Activated CD4-positive, alpha-beta T cell treated with anti-CD3 and anti-CD28 coated beads, Interleukin-2, amount 10 ng/mL, durations not matched to agents 7 days and 5 days (primary cell): ENCODE results near the gene DNAJC10. TPM values are rescaled to one million over a fixed set of nuclear protein-coding genes. Genes with fewer than 3 reads are reported as not detected.

ENCODE experiments used
- CTCF ChIA-PET: fragments of 350-600 bp; sonication (Branson Sonifier 250); formaldehyde crosslinking; loops from one replicate; lab custom pipeline; 2021; ENCODE audit warnings: antibody characterized with exemption; lab: Charles Lee
- POLR2A ChIA-PET: fragments of 350-600 bp; sonication (Branson Sonifier 250); formaldehyde crosslinking; loops from one replicate; lab custom pipeline; 2021; ENCODE audit warnings: antibody characterized with exemption; lab: Charles Lee
- DNase-seq: peaks from one replicate; pipeline ENCODE4 v3.0.0-alpha.2; 2020
- H3K27ac Mint-ChIP-seq: one replicate; pipeline ENCODE4 v1.8.0; 2021; ENCODE audit warnings: mild to moderate bottlenecking, moderate library complexity, mixed read lengths
- H3K27me3 Mint-ChIP-seq: one replicate; pipeline ENCODE4 v1.8.0; 2021; ENCODE audit warnings: mixed read lengths
- H3K36me3 Mint-ChIP-seq: one replicate; pipeline ENCODE4 v1.8.0; 2021; ENCODE audit warnings: low read depth, mixed read lengths
- H3K4me1 Mint-ChIP-seq: one replicate; pipeline ENCODE4 v1.8.0; 2021; ENCODE audit warnings: mixed read lengths
- H3K4me3 Mint-ChIP-seq: one replicate; pipeline ENCODE4 v1.8.0; 2021; ENCODE audit warnings: mild to moderate bottlenecking, moderate library complexity, mixed read lengths
- H3K9me3 Mint-ChIP-seq: one replicate; pipeline ENCODE4 v1.8.0; 2021; ENCODE audit warnings: mixed read lengths
- total RNA-seq, 2 experiments: library from RNA; stranded (reverse); gene quantifications; one replicate each; pipeline ENCODE4 v1.2.3, GENCODE V29; 2021

The DNAJC10 gene
- total RNA-seq, 2 experiments from 2014 or later, result 48.6 to 52.5 TPM

- no peak for DNase-seq
- Mint-ChIP-seq H3K4me1 (no peaks in the 10 kb centered on the region), H3K4me3 (no peak overlapping the region), H3K27ac (no peak overlapping the region), H3K27me3 (peaks cover 18% of the 10 kb centered on the region), H3K36me3 (no peaks in the 10 kb centered on the region), H3K9me3 (no peaks in the 10 kb centered on the region)
- CTCF ChIA-PET, result interaction anchor here (1.4 kb wide), 1 partner anchor 10 kb away, joined by 3 read pairs; no protein-coding TSS in a partner anchor
- POLR2A ChIA-PET, result no interaction called here
These were observed 100.8 kb downstream of the DNAJC10 start for GRCh38 chr2:182816866-182817265.

- DNase-seq, result no peak
- POLR2A ChIA-PET, result no interaction called here
- Mint-ChIP-seq H3K27me3 (peaks cover 14% of the 10 kb centered on the region), H3K9me3 (no peaks in the 10 kb centered on the region), H3K27ac (no peak overlapping the region), H3K4me1 (no peaks in the 10 kb centered on the region), H3K36me3 (no peaks in the 10 kb centered on the region), H3K4me3 (no peak overlapping the region)
- CTCF ChIA-PET, result interaction anchor here (1.4 kb wide), 1 partner anchor 10 kb away, joined by 3 read pairs; no protein-coding TSS in a partner anchor
These were observed 101.5 kb downstream of the DNAJC10 start for GRCh38 chr2:182817558-182817957.

- H3K4me3 Mint-ChIP-seq, result no peak overlapping the region
- ChIA-PET POLR2A (no interaction called here), CTCF (interaction anchor here (1.0 to 1.4 kb wide), 2 partner anchors 10 to 12 kb away, joined by 4 to 5 read pairs; no protein-coding TSS in a partner anchor)
- no peaks in the 10 kb centered on the region for H3K36me3 Mint-ChIP-seq
- no peak overlapping the region for H3K27ac Mint-ChIP-seq
- no peaks in the 10 kb centered on the region for H3K4me1 Mint-ChIP-seq
- DNase-seq, result no peak
- peaks cover 17% of the 10 kb centered on the region for H3K27me3 Mint-ChIP-seq
- no peaks in the 10 kb centered on the region for H3K9me3 Mint-ChIP-seq
These were observed 102.4 kb downstream of the DNAJC10 start for GRCh38 chr2:182818501-182818900.

- no peak overlapping the region for H3K27ac Mint-ChIP-seq
- ChIA-PET CTCF (interaction anchor here (0.6 to 1.4 kb wide), 3 partner anchors 10 to 25 kb away, joined by 3 to 5 read pairs (median 4); no protein-coding TSS in a partner anchor), POLR2A (no interaction called here)
These were observed 102.9 kb downstream of the DNAJC10 start for GRCh38 chr2:182818925-182819324.

GRCh38 chr2:182819412-182819811 lies 103.4 kb downstream of the DNAJC10 start:
- ChIA-PET POLR2A (no interaction called here), CTCF (interaction anchor here (0.6 to 1.4 kb wide), 3 partner anchors 9 to 24 kb away, joined by 3 to 5 read pairs (median 4); no protein-coding TSS in a partner anchor)
- Mint-ChIP-seq H3K9me3 (no peaks in the 10 kb centered on the region), H3K4me1 (no peaks in the 10 kb centered on the region), H3K4me3 (no peak overlapping the region), H3K36me3 (no peaks in the 10 kb centered on the region), H3K27me3 (peaks cover 12% of the 10 kb centered on the region), H3K27ac (no peak overlapping the region)
- no peak for DNase-seq

More at GRCh38 chr2:182818925-182819324, 102.9 kb downstream of the DNAJC10 start:
- Mint-ChIP-seq H3K4me1 (no peaks in the 10 kb centered on the region), H3K27me3 (peaks cover 17% of the 10 kb centered on the region), H3K4me3 (no peak overlapping the region), H3K9me3 (no peaks in the 10 kb centered on the region), H3K36me3 (no peaks in the 10 kb centered on the region)
- no peak for DNase-seq

GRCh38 chr2:182821182-182821581 lies 105.1 kb downstream of the DNAJC10 start:
- no peaks in the 10 kb centered on the region for H3K4me1 Mint-ChIP-seq
- H3K36me3 Mint-ChIP-seq, result no peaks in the 10 kb centered on the region
- ChIA-PET CTCF (no interaction called here), POLR2A (no interaction called here)
- H3K9me3 Mint-ChIP-seq, result no peaks in the 10 kb centered on the region
- H3K27me3 Mint-ChIP-seq, result peaks cover 10% of the 10 kb centered on the region
- no peak overlapping the region for H3K27ac Mint-ChIP-seq
- H3K4me3 Mint-ChIP-seq, result no peak overlapping the region
- DNase-seq, result no peak

GRCh38 chr2:182822733-182823132 lies 106.7 kb downstream of the DNAJC10 start:
- ChIA-PET CTCF (interaction anchor here (1.1 kb wide), 1 partner anchor 23 kb away, joined by 3 read pairs; no protein-coding TSS in a partner anchor), POLR2A (no interaction called here)
- Mint-ChIP-seq H3K4me1 (no peaks in the 10 kb centered on the region), H3K9me3 (no peaks in the 10 kb centered on the region), H3K4me3 (no peak overlapping the region), H3K27me3 (peaks cover 8% of the 10 kb centered on the region), H3K27ac (no peak overlapping the region), H3K36me3 (no peaks in the 10 kb centered on the region)
- DNase-seq, result no peak

- Mint-ChIP-seq H3K27me3 (peaks cover 10% of the 10 kb centered on the region), H3K4me3 (no peak overlapping the region), H3K9me3 (no peaks in the 10 kb centered on the region), H3K27ac (no peak overlapping the region), H3K4me1 (no peaks in the 10 kb centered on the region), H3K36me3 (no peaks in the 10 kb centered on the region)
- ChIA-PET POLR2A (no interaction called here), CTCF (no interaction called here)
- DNase-seq, result no peak
These were observed 108.2 kb downstream of the DNAJC10 start for GRCh38 chr2:182824056-182824766.

- Mint-ChIP-seq H3K4me3 (no peak overlapping the region), H3K27ac (no peak overlapping the region), H3K4me1 (no peaks in the 10 kb centered on the region), H3K9me3 (no peaks in the 10 kb centered on the region), H3K27me3 (peaks cover 10% of the 10 kb centered on the region), H3K36me3 (no peaks in the 10 kb centered on the region)
- ChIA-PET POLR2A (no interaction called here), CTCF (no interaction called here)
- DNase-seq, result no peak
These were observed 108.7 kb downstream of the DNAJC10 start for GRCh38 chr2:182824767-182825158.

GRCh38 chr2:182826064-182826463 lies 110.0 kb downstream of the DNAJC10 start:
- ChIA-PET CTCF (no interaction called here), POLR2A (no interaction called here)
- peaks cover 9% of the 10 kb centered on the region for H3K27me3 Mint-ChIP-seq
- no peaks in the 10 kb centered on the region for H3K4me1 Mint-ChIP-seq
- DNase-seq, result no peak
- no peak overlapping the region for H3K4me3 Mint-ChIP-seq
- no peaks in the 10 kb centered on the region for H3K36me3 Mint-ChIP-seq
- no peaks in the 10 kb centered on the region for H3K9me3 Mint-ChIP-seq
- no peak overlapping the region for H3K27ac Mint-ChIP-seq

- DNase-seq, result no peak
- no peak overlapping the region for H3K4me3 Mint-ChIP-seq
- ChIA-PET POLR2A (no interaction called here), CTCF (no interaction called here)
- H3K36me3 Mint-ChIP-seq, result no peaks in the 10 kb centered on the region
- H3K27ac Mint-ChIP-seq, result no peak overlapping the region
- peaks cover 8% of the 10 kb centered on the region for H3K27me3 Mint-ChIP-seq
- H3K4me1 Mint-ChIP-seq, result no peaks in the 10 kb centered on the region
- no peaks in the 10 kb centered on the region for H3K9me3 Mint-ChIP-seq
These were observed 110.4 kb downstream of the DNAJC10 start for GRCh38 chr2:182826496-182826895.

GRCh38 chr2:182827182-182827879 lies 111.3 kb downstream of the DNAJC10 start:
- Mint-ChIP-seq H3K27me3 (peaks cover 11% of the 10 kb centered on the region), H3K4me1 (no peaks in the 10 kb centered on the region), H3K9me3 (no peaks in the 10 kb centered on the region), H3K4me3 (no peak overlapping the region), H3K36me3 (no peaks in the 10 kb centered on the region), H3K27ac (no peak overlapping the region)
- CTCF ChIA-PET, result no interaction called here
- POLR2A ChIA-PET, result no interaction called here
- DNase-seq, result no peak

GRCh38 chr2:182831101-182831500 lies 115.0 kb downstream of the DNAJC10 start:
- H3K4me1 Mint-ChIP-seq, result no peaks in the 10 kb centered on the region
- no peak overlapping the region for H3K27ac Mint-ChIP-seq
- ChIA-PET CTCF (no interaction called here), POLR2A (no interaction called here)
- no peaks in the 10 kb centered on the region for H3K36me3 Mint-ChIP-seq
- H3K4me3 Mint-ChIP-seq, result no peak overlapping the region
- DNase-seq, result no peak
- H3K9me3 Mint-ChIP-seq, result no peaks in the 10 kb centered on the region
- H3K27me3 Mint-ChIP-seq, result peaks cover 11% of the 10 kb centered on the region
